B cell (primary cell): ENCODE data around the gene IRX4. TPM values are rescaled to one million over a fixed set of nuclear protein-coding genes. Genes with fewer than 3 reads are reported as not detected.

Experiments used
- ATAC-seq: fragments of 200-7000 bp; cut with Tn5 transposase; one replicate; pipeline ENCODE4 v1.10.0; 2021; ENCODE audit warnings: low read depth, mild to moderate bottlenecking, moderate number of reproducible peaks, moderate library complexity
- CTCF ChIA-PET: fragments of 350-600 bp; sonication (Branson Sonifier 250); formaldehyde crosslinking; loops from one replicate; lab custom pipeline; 2021; ENCODE audit warnings: antibody characterized with exemption, inconsistent platforms; lab: Charles Lee
- POLR2A ChIA-PET: fragments of 350-600 bp; sonication (Branson Sonifier 250); formaldehyde crosslinking; loops from one replicate; lab custom pipeline; 2021; ENCODE audit warnings: antibody characterized with exemption; lab: Charles Lee
- DNase-seq: peaks from one replicate; pipeline ENCODE4 v3.0.0; 2013
- H2AFZ ChIP-seq: 2 replicates; pipeline ENCODE4 v1.6.1; 2012; ENCODE audit warnings: mild to moderate bottlenecking, low read depth, low read length; ENCODE audit not compliant: insufficient read depth, poor library complexity, severe bottlenecking
- H3K27ac ChIP-seq, 2 donors: 1 replicate in 1 of 2; 2 replicates in 1 of 2; pipeline ENCODE4 v1.5.1; 2012 to 2013; ENCODE audit warnings: low read length in 2 of 2, mild to moderate bottlenecking in 2 of 2, moderate library complexity in 1 of 2
- H3K27me3 ChIP-seq, 4 experiments: fragments of 200-600 bp in 1 of 4; sonication (generic) in 1 of 4; replicated peaks in 1 of 4; 1 replicate in 2 of 4; 2 replicates in 2 of 4; pipeline versions ENCODE4 v1.6.1 to v1.7.0; 2013 to 2016; ENCODE audit warnings: low read length in 3 of 4, mild to moderate bottlenecking in 2 of 4, mixed read lengths in 1 of 4, moderate library complexity in 1 of 4; ENCODE audit not compliant: insufficient read depth in 4 of 4, control insufficient read depth in 3 of 4; ENCODE audit errors: control extremely low read depth in 1 of 4
- H3K36me3 ChIP-seq, 2 experiments: replicated peaks in 1 of 2; 1 replicate in 1 of 2; 2 replicates in 1 of 2; pipeline versions ENCODE4 v1.6.1 to v1.7.1; 2013; ENCODE audit warnings: low read length in 1 of 2; ENCODE audit not compliant: insufficient read depth in 2 of 2, control insufficient read depth in 1 of 2; ENCODE audit errors: control extremely low read depth in 1 of 2, extremely low read depth in 1 of 2
- H3K4me1 ChIP-seq, 2 donors: fragments of 200-600 bp in 1 of 2; sonication (generic) in 1 of 2; 1 replicate in 1 of 2; 2 replicates in 1 of 2; pipeline versions ENCODE4 v1.5.1 to v1.6.1; 2013 to 2017; ENCODE audit warnings: low read length in 2 of 2; ENCODE audit not compliant: control insufficient read depth in 2 of 2, insufficient read depth in 2 of 2
- H3K4me2 ChIP-seq: replicated peaks from 2 replicates; pipeline ENCODE3; 2012; ENCODE audit warnings: mild to moderate bottlenecking, low read depth, low read length; ENCODE audit not compliant: poor library complexity, severe bottlenecking
- H3K4me3 ChIP-seq, 5 experiments: fragments of 200-600 bp in 1 of 5; sonication (generic) in 1 of 5; 1 replicate in 3 of 5; 2 replicates in 2 of 5; pipeline versions ENCODE4 v1.5.1 to v1.7.0; 2011 to 2016; ENCODE audit warnings: low read length in 4 of 5, mild to moderate bottlenecking in 4 of 5, low read depth in 2 of 5, control low read depth in 1 of 5, moderate library complexity in 1 of 5; ENCODE audit not compliant: insufficient read depth in 1 of 5; ENCODE audit errors: control extremely low read depth in 1 of 5, extremely low read depth in 1 of 5
- H3K79me2 ChIP-seq: fragments of 200-600 bp; sonication (generic); one replicate; pipeline ENCODE4 v1.6.0; 2016; ENCODE audit warnings: low read length; ENCODE audit not compliant: control insufficient read depth, insufficient read depth
- H3K9ac ChIP-seq: fragments of 200-600 bp; sonication (generic); 2 replicates; pipeline ENCODE4 v1.6.1; 2017; ENCODE audit warnings: mild to moderate bottlenecking, low read length, moderate library complexity
- H3K9me3 ChIP-seq, 3 donors: one replicate each; pipeline versions ENCODE4 v1.6.1 to v1.7.1; 2013; ENCODE audit warnings: low read length in 2 of 3; ENCODE audit not compliant: control insufficient read depth in 2 of 3, insufficient read depth in 1 of 3; ENCODE audit errors: control extremely low read depth in 1 of 3
- H4K20me1 ChIP-seq: 2 replicates; pipeline ENCODE4 v1.6.0; 2012; ENCODE audit warnings: mild to moderate bottlenecking, low read length; ENCODE audit not compliant: insufficient read depth, control insufficient read depth, poor library complexity, severe bottlenecking
- H3K27ac Mint-ChIP-seq: one replicate; pipeline ENCODE4 v1.8.0; 2021; ENCODE audit warnings: mixed read lengths
- H3K27me3 Mint-ChIP-seq: one replicate; pipeline ENCODE4 v1.8.0; 2021; ENCODE audit warnings: mixed read lengths
- H3K4me1 Mint-ChIP-seq: one replicate; pipeline ENCODE4 v1.8.0; 2021; ENCODE audit warnings: mixed read lengths
- H3K4me3 Mint-ChIP-seq: one replicate; pipeline ENCODE4 v1.8.0; 2021; ENCODE audit warnings: mixed read lengths
- H3K9me3 Mint-ChIP-seq: one replicate; pipeline ENCODE4 v1.8.0; 2022; ENCODE audit warnings: mixed read lengths; ENCODE audit not compliant: insufficient read depth
- CTCF ChIP-seq: fragments of 200-600 bp; IDR thresholded peaks from one replicate; pipeline ENCODE4 v1.8.0; 2022; ENCODE audit warnings: antibody characterized with exemption, mild to moderate bottlenecking
- EZH2 ChIP-seq: IDR thresholded peaks from 2 replicates; pipeline ENCODE4 v1.6.1; 2012; ENCODE audit warnings: borderline replicate concordance, low read depth, mild to moderate bottlenecking, moderate library complexity, low read length; ENCODE audit not compliant: insufficient read depth, poor library complexity, severe bottlenecking
- WGBS: methylation state at CpG from one replicate; pipeline ENCODE4 v1.1.5; 2013; ENCODE audit warnings: missing lambda C conversion rate; ENCODE audit not compliant: insufficient coverage; 5-methylcytosine and 5-hydroxymethylcytosine counted together
- intact Hi-C: fragments of 100-400 bp; cut with micrococcal nuclease; formaldehyde crosslinking; loops from one replicate; pipeline ENCODE4 v1.10.0; 2022
- polyA plus RNA-seq: library from polyadenylated mRNA; depleted of rRNA; stranded (reverse); fragments of >200 nt; gene quantifications from 2 replicates; pipeline ENCODE4 v1.2.3, GENCODE V29; 2012
- total RNA-seq, 2 donors: library from RNA; stranded (reverse); fragments of 120-200 nt in 1 of 2; gene quantifications; 1 replicate in 1 of 2; 2 replicates in 1 of 2; pipeline versions ENCODE4 v1.2.3 to v1.2.4, GENCODE V29; 2013 to 2022

Gene IRX4
- total and polyA plus RNA-seq, 2 donors (not counting 1 experiment from before 2014, with no cell fraction given) = not detected

DNA sequence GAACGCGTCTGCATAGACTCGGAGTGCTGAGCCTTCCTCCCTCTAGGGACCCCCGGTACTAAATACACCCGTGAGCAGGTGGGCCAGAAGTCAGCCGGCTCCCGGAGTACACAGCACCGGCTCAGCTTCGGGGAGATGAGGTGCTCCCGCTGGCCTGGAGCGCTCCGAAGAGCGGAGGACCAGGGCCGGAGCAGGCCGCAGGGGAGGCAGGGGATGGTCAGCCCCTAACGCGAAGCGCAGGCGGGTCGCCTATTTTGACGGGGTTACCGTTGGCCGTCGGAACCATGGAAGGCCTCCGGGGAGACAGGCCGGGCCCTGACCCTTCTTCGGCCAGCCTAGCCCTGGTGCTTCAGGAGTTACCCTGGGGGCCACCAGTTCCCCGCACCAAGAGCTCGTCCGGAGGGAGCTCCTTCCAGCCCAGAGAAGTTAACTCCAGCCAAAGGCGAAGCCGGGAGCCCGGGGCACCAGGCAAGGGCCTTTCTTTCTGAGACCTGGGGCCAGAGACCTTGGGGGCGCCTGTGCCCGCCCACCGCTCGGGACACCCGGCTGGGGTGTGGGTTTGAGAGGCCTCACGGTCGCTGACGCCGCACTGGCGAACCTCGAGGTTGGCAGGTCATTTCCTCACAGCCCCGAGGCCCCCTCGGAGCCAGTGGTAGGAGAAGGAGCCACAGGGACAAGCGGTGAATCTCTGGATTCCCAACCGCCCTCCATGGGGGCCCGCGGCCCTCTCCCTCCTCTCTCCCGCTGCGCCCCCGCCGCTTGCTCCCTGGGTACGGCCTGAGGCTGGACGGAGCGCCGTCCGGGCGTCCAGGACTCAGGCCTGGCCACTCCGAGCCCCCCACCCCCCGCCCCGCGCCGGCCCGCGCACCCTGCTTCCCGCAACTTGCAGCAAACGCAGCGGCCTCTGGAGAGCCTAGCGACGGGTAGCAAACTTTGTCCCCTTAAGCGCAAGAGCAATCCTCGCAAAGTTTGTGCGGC is 3.4 kb upstream of the IRX4 start:
- Histone ChIP-seq H3K4me3 (no peak overlapping the region), H2AFZ (no peak overlapping the region), H4K20me1 (no peaks in the 10 kb centered on the region), H3K9me3 (peaks cover 0 to 20% (median 0%) of the 10 kb centered on the region in 3 donors), H3K4me2 (no peak overlapping the region), H3K36me3 (no peaks in the 10 kb centered on the region), H3K27me3 (peaks cover 0 to 71% (median 24%) of the 10 kb centered on the region in 4 experiments), H3K27ac (no peak overlapping the region), H3K4me1 (peaks cover 10 to 18% of the 10 kb centered on the region in 2 donors), H3K79me2 (no peaks in the 10 kb centered on the region), H3K9ac (no peak overlapping the region)
- Mint-ChIP-seq H3K4me3 (no peak overlapping the region), H3K4me1 (peaks cover 12% of the 10 kb centered on the region), H3K27me3 (peaks cover 35% of the 10 kb centered on the region), H3K9me3 (no peaks in the 10 kb centered on the region), H3K27ac (no peak overlapping the region)
- POLR2A ChIA-PET = no interaction called here
- CTCF ChIA-PET = no interaction called here
- intact Hi-C loops = no loop called here
- no peak for ATAC-seq
- WGBS = 10% methylated on average over 75 of the region's 75 CpGs
- DNase-seq = no peak
- TF ChIP-seq EZH2 = no peak
- no peak for TF ChIP-seq CTCF

GRCh38 chr5:1885404-1885755 is 2.7 kb upstream of the IRX4 start:
- Histone ChIP-seq H4K20me1 (no peaks in the 10 kb centered on the region), H3K4me3 (no peak overlapping the region), H3K4me2 (no peak overlapping the region), H3K4me1 (peaks cover 10 to 19% of the 10 kb centered on the region in 2 donors), H3K9me3 (peaks cover 0 to 24% (median 0%) of the 10 kb centered on the region in 3 donors), H3K27me3 (peaks cover 0 to 75% (median 28%) of the 10 kb centered on the region in 4 experiments), H2AFZ (no peak overlapping the region), H3K27ac (no peak overlapping the region), H3K9ac (no peak overlapping the region), H3K79me2 (no peaks in the 10 kb centered on the region), H3K36me3 (no peaks in the 10 kb centered on the region)
- Mint-ChIP-seq H3K27ac (no peak overlapping the region), H3K27me3 (peaks cover 30% of the 10 kb centered on the region), H3K9me3 (no peaks in the 10 kb centered on the region), H3K4me3 (no peak overlapping the region), H3K4me1 (peaks cover 14% of the 10 kb centered on the region)
- WGBS = 9% methylated on average over 19 of the region's 19 CpGs
- TF ChIP-seq CTCF (no peak), EZH2 (no peak)
- intact Hi-C loops = no loop called here
- no peak for ATAC-seq
- ChIA-PET POLR2A (no interaction called here), CTCF (no interaction called here)
- no peak for DNase-seq
